GM18951 (cell line): ENCODE results near the gene GGCT.
"Not testable (repeated sequence)": the region's sequence is repeated elsewhere in the genome, so short reads cannot be mapped to it uniquely, and the experiment has no call there.

ENCODE experiments used
- POLR2A ChIP-seq: IDR thresholded peaks from 4 replicates; pipeline ENCODE4 v1.6.1; 2011; ENCODE audit warnings: mild to moderate bottlenecking; ENCODE audit not compliant: insufficient read length, insufficient read depth; ENCODE audit errors: extremely low read depth
- in situ Hi-C: fragments of 300-500 bp; cut with MboI; formaldehyde crosslinking; loops from one replicate; pipeline ENCODE4 v1.12.0; 2022; ENCODE audit warnings: low sequenced_read_pairs, mixed read lengths, inconsistent platforms; ENCODE audit not compliant: unreplicated experiment

The GGCT gene

DNA sequence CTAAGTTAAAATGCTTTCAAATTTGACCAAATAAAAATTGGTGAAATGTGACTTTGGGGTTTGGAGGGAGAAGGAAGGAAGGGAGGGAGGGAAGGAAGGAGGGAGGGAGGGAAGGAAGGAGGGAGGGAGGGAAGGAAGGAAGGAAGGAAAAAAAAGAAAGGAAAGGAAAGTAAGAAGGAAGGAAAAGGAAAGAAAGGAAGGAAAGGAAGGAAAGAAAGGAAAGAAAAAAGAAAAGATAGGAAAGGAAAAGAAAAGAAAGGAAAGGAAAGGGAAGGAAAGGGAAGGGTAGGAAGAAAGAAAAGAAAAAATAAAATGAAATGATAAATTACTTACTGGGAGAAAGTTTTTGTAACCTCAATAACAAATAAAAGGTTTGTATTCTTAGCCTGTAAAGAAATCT is 24.1 kb upstream of the GGCT start:
- no peak for TF ChIP-seq POLR2A
- in situ Hi-C loops, result no loop called here

DNA sequence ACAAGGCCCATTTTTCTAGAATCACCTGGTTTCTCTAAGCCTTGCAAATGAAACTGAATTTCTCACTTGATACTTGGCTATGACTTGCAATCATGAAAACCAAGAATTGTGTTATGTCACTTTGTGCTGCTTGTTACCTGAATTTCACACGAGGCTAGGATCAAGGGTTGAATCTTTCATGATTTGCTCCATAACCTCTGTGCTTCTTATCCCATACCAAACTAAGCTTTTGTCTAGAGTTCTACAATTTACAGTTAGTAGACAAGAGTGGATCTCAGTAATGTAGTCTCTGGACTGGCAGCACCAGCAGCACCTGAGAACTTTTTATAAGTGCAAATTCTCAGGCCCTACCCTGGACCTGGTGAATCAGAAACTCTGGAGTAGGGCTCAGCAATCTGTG is 22.7 kb upstream of the GGCT start:
- in situ Hi-C loops, result not testable (repeated sequence)

- in situ Hi-C loops, result no loop called here
- no peak for TF ChIP-seq POLR2A
These were observed 21.5 kb upstream of the GGCT start for GRCh38 chr7:30526163-30526562.

DNA sequence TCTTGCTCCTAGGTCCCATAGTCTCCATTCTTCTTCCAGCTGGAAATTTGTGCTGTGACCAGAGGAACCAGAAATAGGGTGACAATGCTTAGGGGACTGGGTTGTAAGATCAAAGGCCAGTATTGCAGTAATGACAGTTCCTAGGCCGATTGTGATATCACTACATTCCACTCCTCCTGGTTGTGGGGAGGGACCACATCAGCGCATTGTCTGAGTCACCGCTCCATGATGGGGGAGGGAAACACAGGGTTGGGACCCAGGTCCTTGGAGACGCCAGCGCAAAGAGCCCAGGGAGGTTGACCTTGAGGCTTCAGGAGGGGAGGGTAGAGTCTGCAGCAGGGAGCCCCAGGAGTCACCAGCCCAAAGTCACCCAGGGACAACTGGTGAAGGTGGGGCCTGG is 20.8 kb upstream of the GGCT start:
- in situ Hi-C loops, result no loop called here
- TF ChIP-seq POLR2A, result no peak

- TF ChIP-seq POLR2A, result no peak
- in situ Hi-C loops, result no loop called here
These were observed 19.9 kb upstream of the GGCT start for GRCh38 chr7:30524545-30524944.

DNA sequence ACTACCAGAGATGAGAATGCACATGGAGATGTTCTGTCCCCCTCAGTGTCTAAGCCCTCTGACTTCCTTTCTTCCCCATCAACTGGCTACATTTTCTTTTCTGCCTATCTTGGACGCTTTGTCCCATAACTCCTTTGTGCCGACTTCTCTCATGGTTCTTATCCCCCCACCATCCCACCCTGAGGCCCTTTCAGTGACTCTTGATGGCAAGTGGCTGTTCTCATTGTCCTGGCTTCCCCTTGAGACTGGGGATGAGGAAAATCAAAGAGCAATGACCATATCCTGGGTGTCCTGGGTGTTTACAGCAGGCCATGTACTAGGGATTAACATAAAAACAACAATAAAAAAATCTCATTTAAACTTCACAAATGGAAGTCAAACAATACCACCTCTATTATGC is 18.8 kb upstream of the GGCT start:
- in situ Hi-C loops, result no loop called here
- no peak for TF ChIP-seq POLR2A

DNA sequence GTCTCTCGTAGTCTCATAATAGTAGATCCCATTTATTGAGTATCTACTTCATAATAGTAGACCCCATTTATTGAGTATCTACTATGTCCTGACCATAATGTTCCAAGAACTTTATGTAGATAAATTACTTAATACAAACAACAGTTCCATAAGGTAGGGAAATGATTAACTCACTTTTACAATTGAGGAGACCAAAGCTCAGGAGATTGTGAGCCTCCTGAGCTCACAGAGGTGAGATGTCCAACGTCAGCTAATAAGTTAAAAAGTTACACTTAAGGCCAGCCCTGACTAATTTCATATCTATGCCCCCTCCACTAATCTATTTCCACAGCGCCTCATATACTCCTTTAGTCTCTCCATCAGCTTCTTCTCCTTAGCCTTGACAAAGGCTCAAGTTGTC is 17.5 kb upstream of the GGCT start:
- in situ Hi-C loops, result no loop called here
- no peak for TF ChIP-seq POLR2A

GRCh38 chr7:30521532-30521931 is 16.9 kb upstream of the GGCT start:
- no peak for TF ChIP-seq POLR2A
- in situ Hi-C loops, result no loop called here

GRCh38 chr7:30519122-30519521 is 14.5 kb upstream of the GGCT start:
- TF ChIP-seq POLR2A, result no peak

GRCh38 chr7:30515761-30516160 is 11.1 kb upstream of the GGCT start:
- no peak for TF ChIP-seq POLR2A
- in situ Hi-C loops, result no loop called here

More at GRCh38 chr7:30519122-30519521, 14.5 kb upstream of the GGCT start:
- in situ Hi-C loops, result no loop called here

DNA sequence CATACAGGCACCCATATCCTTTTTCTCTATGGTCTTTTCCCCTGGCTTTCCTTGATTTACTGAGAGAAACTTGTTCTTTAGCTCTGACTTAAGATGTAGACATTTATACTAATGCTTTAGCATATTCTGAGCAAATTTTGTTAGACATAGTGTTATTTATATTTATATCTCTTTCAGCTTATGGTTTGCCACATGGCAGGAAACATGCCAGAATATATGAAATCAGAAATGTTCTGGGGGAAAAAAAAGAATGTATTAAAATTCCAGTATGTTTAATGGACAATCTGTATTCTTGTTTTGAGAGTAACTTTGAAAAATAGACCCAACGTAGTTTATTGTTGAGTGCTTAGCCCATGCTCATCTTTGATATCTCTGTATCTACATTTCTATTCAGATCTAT is 10.1 kb upstream of the GGCT start:
- TF ChIP-seq POLR2A, result no peak
- in situ Hi-C loops, result no loop called here

DNA sequence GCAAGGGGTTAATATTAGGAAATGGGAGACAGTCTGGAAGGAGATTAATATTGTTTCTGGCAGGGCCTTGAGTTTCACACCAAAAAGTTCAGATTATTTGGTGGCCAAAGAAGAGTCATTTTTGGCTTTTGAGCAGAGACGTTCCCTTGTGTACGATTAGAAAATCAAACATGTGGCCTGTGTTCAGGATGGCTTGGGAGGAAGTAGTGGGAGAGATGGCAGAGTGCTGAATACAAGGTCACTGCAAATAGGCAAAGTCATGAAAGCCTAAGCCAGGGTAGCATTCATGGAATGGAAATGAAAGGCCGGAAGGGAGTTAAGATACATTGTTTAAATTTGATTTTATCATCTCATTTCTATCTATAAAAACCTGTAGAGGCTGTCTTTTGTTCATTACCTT is 9.5 kb upstream of the GGCT start:
- in situ Hi-C loops, result no loop called here
- no peak for TF ChIP-seq POLR2A

DNA sequence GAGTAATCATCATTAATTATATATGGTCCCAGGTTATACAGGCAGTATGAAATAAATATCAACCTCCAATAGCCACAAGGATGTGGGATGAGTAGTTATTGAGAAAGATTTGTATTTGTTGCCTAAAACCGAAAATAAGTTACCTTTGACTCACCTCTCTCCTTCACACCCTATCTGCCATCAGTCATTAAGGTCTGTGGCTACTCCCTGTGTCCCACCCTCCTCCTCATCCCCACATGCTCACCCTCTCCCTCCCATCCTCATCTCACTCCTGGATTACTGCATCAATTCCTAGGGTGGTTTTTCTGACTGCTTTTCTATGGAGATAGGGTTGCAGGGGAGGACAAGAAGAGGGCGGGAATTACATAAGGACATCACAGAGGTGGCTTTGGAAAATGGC is 9.1 kb upstream of the GGCT start:
- TF ChIP-seq POLR2A, result no peak
- in situ Hi-C loops, result no loop called here

- in situ Hi-C loops, result no loop called here
These were observed 7.5 kb upstream of the GGCT start for GRCh38 chr7:30511973-30512662.

GRCh38 chr7:30511494-30511893 is 6.9 kb upstream of the GGCT start:
- no peak for TF ChIP-seq POLR2A
- in situ Hi-C loops, result no loop called here

More at GRCh38 chr7:30511973-30512662, 7.5 kb upstream of the GGCT start:
- no peak for TF ChIP-seq POLR2A
